ENCODE data around the gene C1orf74.

GRCh38 chr1:209752890-209753289, 31.5 kb downstream of the C1orf74 start:
- TF ChIP-seq, protein P1, sequence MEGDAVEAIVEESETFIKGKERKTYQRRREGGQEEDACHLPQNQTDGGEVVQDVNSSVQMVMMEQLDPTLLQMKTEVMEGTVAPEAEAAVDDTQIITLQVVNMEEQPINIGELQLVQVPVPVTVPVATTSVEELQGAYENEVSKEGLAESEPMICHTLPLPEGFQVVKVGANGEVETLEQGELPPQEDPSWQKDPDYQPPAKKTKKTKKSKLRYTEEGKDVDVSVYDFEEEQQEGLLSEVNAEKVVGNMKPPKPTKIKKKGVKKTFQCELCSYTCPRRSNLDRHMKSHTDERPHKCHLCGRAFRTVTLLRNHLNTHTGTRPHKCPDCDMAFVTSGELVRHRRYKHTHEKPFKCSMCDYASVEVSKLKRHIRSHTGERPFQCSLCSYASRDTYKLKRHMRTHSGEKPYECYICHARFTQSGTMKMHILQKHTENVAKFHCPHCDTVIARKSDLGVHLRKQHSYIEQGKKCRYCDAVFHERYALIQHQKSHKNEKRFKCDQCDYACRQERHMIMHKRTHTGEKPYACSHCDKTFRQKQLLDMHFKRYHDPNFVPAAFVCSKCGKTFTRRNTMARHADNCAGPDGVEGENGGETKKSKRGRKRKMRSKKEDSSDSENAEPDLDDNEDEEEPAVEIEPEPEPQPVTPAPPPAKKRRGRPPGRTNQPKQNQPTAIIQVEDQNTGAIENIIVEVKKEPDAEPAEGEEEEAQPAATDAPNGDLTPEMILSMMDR (IDR thresholded peaks at IDR 0.05), result no peak
- no peak for TF ChIP-seq RELA (CRISPR knock-in tag; IDR thresholded peaks at IDR 0.05; ENCODE audit: borderline replicate concordance)
- no peak for TF ChIP-seq GTF2I (CRISPR knock-in tag; conservative IDR thresholded peaks at IDR 0.05)
- no peak for TF ChIP-seq MAX (CRISPR knock-in tag; IDR thresholded peaks at IDR 0.05)

Measured in WTC11 (cell line).